Osteocyte (in vitro differentiated cells): Measurements from ENCODE around the gene STK17A. TPM values are rescaled to one million over a fixed set of nuclear protein-coding genes. Genes with fewer than 3 reads are reported as not detected.

ENCODE experiments used
- DNase-seq: peaks from one replicate; pipeline ENCODE4 v3.0.0; 2021; ENCODE audit warnings: mixed read lengths; ENCODE audit not compliant: unreplicated experiment; ENCODE audit errors: extremely low spot score
- H3K27ac Mint-ChIP-seq: one replicate; pipeline ENCODE4 v1.8.0; 2021; ENCODE audit warnings: mild to moderate bottlenecking, mixed read lengths; ENCODE audit not compliant: unreplicated experiment
- H3K27me3 Mint-ChIP-seq: one replicate; pipeline ENCODE4 v1.8.0; 2021; ENCODE audit warnings: mixed read lengths; ENCODE audit not compliant: unreplicated experiment
- H3K36me3 Mint-ChIP-seq: one replicate; pipeline ENCODE4 v1.8.0; 2021; ENCODE audit warnings: mixed read lengths; ENCODE audit not compliant: unreplicated experiment
- H3K4me1 Mint-ChIP-seq: one replicate; pipeline ENCODE4 v1.8.0; 2021; ENCODE audit warnings: mixed read lengths; ENCODE audit not compliant: unreplicated experiment
- H3K4me3 Mint-ChIP-seq: one replicate; pipeline ENCODE4 v1.8.0; 2021; ENCODE audit warnings: mild to moderate bottlenecking, moderate library complexity, mixed read lengths; ENCODE audit not compliant: unreplicated experiment
- H3K9me3 Mint-ChIP-seq: one replicate; pipeline ENCODE4 v1.8.0; 2021; ENCODE audit warnings: mixed read lengths; ENCODE audit not compliant: unreplicated experiment
- CTCF ChIP-seq: fragments of 200-600 bp; sonication (generic); IDR thresholded peaks from 2 replicates; pipeline ENCODE4 v1.5.0; 2021; ENCODE audit warnings: antibody characterized with exemption, mild to moderate bottlenecking, moderate library complexity
- total RNA-seq: library from RNA; stranded (reverse); gene quantifications from 2 replicates; pipeline ENCODE4 v1.2.1, GENCODE V29; 2021

Gene STK17A
- total RNA-seq, 1 donor from 2014 or later = 12.6 TPM

- DNase-seq = no peak
- no peaks in the 10 kb centered on the region for H3K9me3 Mint-ChIP-seq
- H3K36me3 Mint-ChIP-seq = peaks cover 13% of the 10 kb centered on the region
- H3K27ac Mint-ChIP-seq = no peak overlapping the region
- peaks cover 47% of the 10 kb centered on the region for H3K4me1 Mint-ChIP-seq
- no peak overlapping the region for H3K4me3 Mint-ChIP-seq
- no peak for TF ChIP-seq CTCF
- no peaks in the 10 kb centered on the region for H3K27me3 Mint-ChIP-seq
Observed at GRCh38 chr7:43656997-43657396, 74.1 kb downstream of the STK17A start.

GRCh38 chr7:43658718-43659548, 76.0 kb downstream of the STK17A start:
- no peaks in the 10 kb centered on the region for H3K9me3 Mint-ChIP-seq
- no peak for DNase-seq
- H3K36me3 Mint-ChIP-seq = peaks cover 13% of the 10 kb centered on the region
- no peak overlapping the region for H3K4me3 Mint-ChIP-seq
- H3K27ac Mint-ChIP-seq = peak overlapping the region; percentile 73
- TF ChIP-seq CTCF = no peak
- peaks cover 39% of the 10 kb centered on the region for H3K4me1 Mint-ChIP-seq
- H3K27me3 Mint-ChIP-seq = no peaks in the 10 kb centered on the region

- Mint-ChIP-seq H3K9me3 (no peaks in the 10 kb centered on the region), H3K36me3 (peaks cover 13% of the 10 kb centered on the region), H3K4me3 (no peak overlapping the region), H3K27ac (peak overlapping the region; percentile 73), H3K27me3 (no peaks in the 10 kb centered on the region), H3K4me1 (peaks cover 37% of the 10 kb centered on the region)
- no peak for TF ChIP-seq CTCF
- DNase-seq = no peak
Observed at GRCh38 chr7:43659549-43659896, 76.6 kb downstream of the STK17A start.

DNA sequence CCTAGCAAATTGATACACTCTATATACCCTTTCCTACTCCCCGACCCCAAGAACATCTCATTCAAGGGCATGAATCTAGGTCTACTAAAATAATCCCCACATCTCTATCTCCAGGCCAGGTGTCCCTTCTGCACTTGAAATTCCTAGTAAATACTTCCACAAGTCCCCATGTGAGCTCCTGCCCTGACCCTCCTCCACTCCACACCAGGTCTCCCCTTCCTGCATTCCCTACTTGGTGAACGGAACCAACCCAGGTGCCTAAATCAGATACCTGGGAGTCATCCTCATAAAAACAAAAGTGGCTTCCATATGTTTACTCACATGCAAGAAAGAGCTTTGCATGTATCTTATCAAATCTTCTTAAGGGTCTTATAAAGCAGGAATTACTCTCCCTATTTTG, 77.2 kb downstream of the STK17A start:
- Mint-ChIP-seq H3K27ac (peak overlapping the region; percentile 73), H3K36me3 (peaks cover 15% of the 10 kb centered on the region), H3K4me1 (peaks cover 43% of the 10 kb centered on the region), H3K9me3 (no peaks in the 10 kb centered on the region), H3K4me3 (no peak overlapping the region), H3K27me3 (no peaks in the 10 kb centered on the region)
- no peak for DNase-seq
- no peak for TF ChIP-seq CTCF

GRCh38 chr7:43664681-43665080, 81.8 kb downstream of the STK17A start:
- no peak for TF ChIP-seq CTCF
- no peak for DNase-seq
- H3K4me1 Mint-ChIP-seq = peaks cover 26% of the 10 kb centered on the region
- H3K9me3 Mint-ChIP-seq = no peaks in the 10 kb centered on the region
- no peak overlapping the region for H3K27ac Mint-ChIP-seq
- H3K4me3 Mint-ChIP-seq = no peak overlapping the region
- no peaks in the 10 kb centered on the region for H3K27me3 Mint-ChIP-seq
- H3K36me3 Mint-ChIP-seq = peaks cover 7% of the 10 kb centered on the region
